OCI-LY3 (cell line): ENCODE results near the gene SERGEF.

Experiments used
- H2AFZ ChIP-seq: fragments of 200-600, 300-600 bp; shearing (Covaris generic); 2 replicates; pipeline ENCODE4 v1.6.0; 2014; ENCODE audit warnings: antibody characterized with exemption, low read depth, low read length
- H3K27ac ChIP-seq: fragments of 200-600, 300-600 bp; sonication (generic); 2 replicates; pipeline ENCODE4 v1.5.1; 2014; ENCODE audit warnings: mild to moderate bottlenecking, low read length, moderate library complexity, mixed read lengths
- H3K27me3 ChIP-seq: fragments of 200-600, 300-600 bp; sonication (generic); 2 replicates; pipeline ENCODE4 v1.6.1; 2014; ENCODE audit warnings: low read depth, low read length, mixed read lengths
- H3K36me3 ChIP-seq: fragments of 200-600, 300-600 bp; sonication (generic); replicated peaks from 2 replicates; pipeline ENCODE3; 2014; ENCODE audit warnings: low read depth, low read length, mixed read lengths
- H3K4me1 ChIP-seq: fragments of 300-600, 200-600 bp; sonication (generic); 2 replicates; pipeline ENCODE4 v1.6.1; 2014; ENCODE audit warnings: low read length, mixed read lengths
- H3K4me2 ChIP-seq: fragments of 200-600, 300-600 bp; sonication (generic); 2 replicates; pipeline ENCODE4 v1.6.1; 2014; ENCODE audit warnings: low read length, mixed read lengths
- H3K4me3 ChIP-seq: fragments of 300-600, 200-600 bp; sonication (generic); 2 replicates; pipeline ENCODE4 v1.5.1; 2014; ENCODE audit warnings: antibody characterized with exemption, mild to moderate bottlenecking, low read length, moderate library complexity
- H3K79me2 ChIP-seq: fragments of 300-600, 200-600 bp; shearing (Covaris generic); 2 replicates; pipeline ENCODE4 v1.6.1; 2014; ENCODE audit warnings: mild to moderate bottlenecking, low read length, mixed read lengths
- H3K9ac ChIP-seq: fragments of 300-600, 200-600 bp; shearing (Covaris generic); 2 replicates; pipeline ENCODE4 v1.6.0; 2014; ENCODE audit warnings: mild to moderate bottlenecking, low read length, moderate library complexity
- H3K9me3 ChIP-seq: fragments of 200-600, 300-600 bp; shearing (Covaris generic); 2 replicates; pipeline ENCODE4 v1.6.1; 2014; ENCODE audit warnings: low read length, mixed read lengths; ENCODE audit not compliant: insufficient read depth
- H4K20me1 ChIP-seq: fragments of 200-600, 300-600 bp; sonication (generic); 2 replicates; pipeline ENCODE4 v1.6.1; 2016; ENCODE audit warnings: low read length, mixed read lengths; ENCODE audit not compliant: insufficient read depth
- EZH2phosphoT487 ChIP-seq: fragments of 200-600 bp; shearing (Covaris generic); IDR thresholded peaks from 2 replicates; pipeline ENCODE4 v1.6.1; 2018; ENCODE audit warnings: antibody characterized with exemption, mixed run types, low read depth
- TF ChIP-seq, protein P1 (sequence below): fragments of 200-600, 300-600 bp; sonication (generic); IDR thresholded peaks from 2 replicates; pipeline ENCODE4 v1.5.1; 2014; ENCODE audit warnings: antibody characterized with exemption, low read length, low read depth

Gene SERGEF

DNA sequence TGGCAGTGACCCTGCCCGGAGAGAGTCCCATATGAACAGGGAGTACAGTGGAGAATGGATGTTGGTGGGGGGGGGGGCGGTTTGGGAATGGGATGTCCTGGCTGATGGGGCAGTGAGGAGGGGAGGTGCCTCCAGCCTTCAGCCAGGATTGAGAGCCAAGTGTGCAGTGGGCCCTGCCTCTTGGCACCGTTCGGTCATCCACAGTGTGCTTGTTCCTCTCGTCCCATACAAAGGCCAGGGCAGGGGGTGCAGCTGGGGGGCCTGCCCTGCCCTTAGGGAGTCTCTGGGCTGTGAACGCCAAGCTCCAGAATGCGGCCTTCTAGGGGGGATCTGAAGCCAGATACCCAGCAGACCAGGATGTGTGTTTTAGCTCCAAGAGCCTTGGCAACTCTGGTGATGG, 244.3 kb downstream of the SERGEF start:
- Histone ChIP-seq H3K27ac (no peak overlapping the region), H3K9ac (no peak overlapping the region), H3K4me1 (peaks cover 5% of the 10 kb centered on the region; the same call in 1 of the 2 replicates), H3K36me3 (no peaks in the 10 kb centered on the region), H3K4me2 (no peak overlapping the region), H3K9me3 (no peaks in the 10 kb centered on the region), H2AFZ (no peak overlapping the region), H4K20me1 (no peaks in the 10 kb centered on the region), H3K4me3 (no peak overlapping the region), H3K27me3 (no peaks in the 10 kb centered on the region), H3K79me2 (no peaks in the 10 kb centered on the region)
- no peak for TF ChIP-seq EZH2phosphoT487
- TF ChIP-seq, protein P1, sequence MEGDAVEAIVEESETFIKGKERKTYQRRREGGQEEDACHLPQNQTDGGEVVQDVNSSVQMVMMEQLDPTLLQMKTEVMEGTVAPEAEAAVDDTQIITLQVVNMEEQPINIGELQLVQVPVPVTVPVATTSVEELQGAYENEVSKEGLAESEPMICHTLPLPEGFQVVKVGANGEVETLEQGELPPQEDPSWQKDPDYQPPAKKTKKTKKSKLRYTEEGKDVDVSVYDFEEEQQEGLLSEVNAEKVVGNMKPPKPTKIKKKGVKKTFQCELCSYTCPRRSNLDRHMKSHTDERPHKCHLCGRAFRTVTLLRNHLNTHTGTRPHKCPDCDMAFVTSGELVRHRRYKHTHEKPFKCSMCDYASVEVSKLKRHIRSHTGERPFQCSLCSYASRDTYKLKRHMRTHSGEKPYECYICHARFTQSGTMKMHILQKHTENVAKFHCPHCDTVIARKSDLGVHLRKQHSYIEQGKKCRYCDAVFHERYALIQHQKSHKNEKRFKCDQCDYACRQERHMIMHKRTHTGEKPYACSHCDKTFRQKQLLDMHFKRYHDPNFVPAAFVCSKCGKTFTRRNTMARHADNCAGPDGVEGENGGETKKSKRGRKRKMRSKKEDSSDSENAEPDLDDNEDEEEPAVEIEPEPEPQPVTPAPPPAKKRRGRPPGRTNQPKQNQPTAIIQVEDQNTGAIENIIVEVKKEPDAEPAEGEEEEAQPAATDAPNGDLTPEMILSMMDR, result no peak

DNA sequence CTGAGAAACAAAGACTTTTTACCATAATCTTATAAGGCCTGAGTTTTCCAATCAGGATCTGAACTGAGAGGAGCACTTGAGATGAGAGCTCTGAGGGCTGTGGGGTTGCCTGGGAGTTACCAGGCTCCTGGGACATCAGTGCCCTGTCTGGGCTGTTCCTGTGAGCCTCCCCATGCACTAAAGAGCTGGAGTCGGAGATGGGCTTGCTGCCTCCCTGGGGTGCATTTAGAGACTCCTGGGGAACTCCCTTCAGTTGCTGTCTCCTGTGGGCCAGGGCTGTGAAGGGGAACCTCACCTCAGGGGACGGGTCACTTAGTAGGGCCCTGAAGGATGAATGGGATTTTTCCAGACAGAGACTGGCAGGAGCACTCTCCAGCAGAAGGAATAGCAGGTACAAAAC, 244.9 kb downstream of the SERGEF start:
- no peak overlapping the region for H2AFZ ChIP-seq
- H3K4me2 ChIP-seq, result no peak overlapping the region
- H3K36me3 ChIP-seq, result no peaks in the 10 kb centered on the region
- H3K9ac ChIP-seq, result no peak overlapping the region
- no peak overlapping the region for H3K4me3 ChIP-seq
- H3K9me3 ChIP-seq, result no peaks in the 10 kb centered on the region
- no peaks in the 10 kb centered on the region for H4K20me1 ChIP-seq
- H3K27ac ChIP-seq, result no peak overlapping the region
- TF ChIP-seq EZH2phosphoT487, result no peak
- TF ChIP-seq, protein P1, result no peak
- H3K79me2 ChIP-seq, result no peaks in the 10 kb centered on the region
- no peaks in the 10 kb centered on the region for H3K27me3 ChIP-seq
- H3K4me1 ChIP-seq, result peaks cover 5% of the 10 kb centered on the region; the same call in 1 of the 2 replicates

DNA sequence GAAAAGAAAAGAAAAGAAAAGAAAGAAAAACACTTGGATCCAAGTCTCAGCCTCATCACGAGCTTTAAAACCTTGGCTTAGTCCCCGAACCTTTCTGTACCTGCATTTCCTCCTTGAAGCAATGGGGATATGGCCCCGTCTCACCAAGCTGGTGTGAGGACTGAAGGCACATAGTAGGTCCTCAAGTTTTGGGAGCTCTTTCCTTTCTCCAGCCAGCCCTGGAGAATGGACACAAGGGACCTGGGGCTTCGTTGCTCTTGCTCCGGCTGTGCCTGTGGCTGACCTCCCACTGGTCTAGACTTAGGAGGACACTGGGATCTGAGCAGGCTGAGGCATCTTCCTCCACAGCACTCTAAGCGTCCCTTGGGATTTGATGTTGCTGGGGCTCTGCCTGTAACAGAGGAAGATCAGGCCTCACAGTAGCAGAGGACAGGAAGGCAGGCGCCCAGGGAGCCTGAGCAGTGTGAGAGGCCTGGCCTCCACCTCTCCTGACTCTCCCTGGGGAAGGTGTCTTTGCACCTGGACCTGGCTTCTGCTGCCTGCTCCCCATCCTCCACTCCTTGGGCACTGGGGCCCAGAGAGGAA, 245.5 kb downstream of the SERGEF start:
- Histone ChIP-seq H3K27ac (no peak overlapping the region), H3K27me3 (no peaks in the 10 kb centered on the region), H3K4me1 (peaks cover 5% of the 10 kb centered on the region; the same call in 1 of the 2 replicates), H3K4me2 (no peak overlapping the region), H3K9ac (no peak overlapping the region), H3K79me2 (no peaks in the 10 kb centered on the region), H3K4me3 (no peak overlapping the region), H4K20me1 (no peaks in the 10 kb centered on the region), H3K36me3 (no peaks in the 10 kb centered on the region), H2AFZ (no peak overlapping the region), H3K9me3 (no peaks in the 10 kb centered on the region)
- no peak for TF ChIP-seq EZH2phosphoT487
- TF ChIP-seq, protein P1, result no peak

DNA sequence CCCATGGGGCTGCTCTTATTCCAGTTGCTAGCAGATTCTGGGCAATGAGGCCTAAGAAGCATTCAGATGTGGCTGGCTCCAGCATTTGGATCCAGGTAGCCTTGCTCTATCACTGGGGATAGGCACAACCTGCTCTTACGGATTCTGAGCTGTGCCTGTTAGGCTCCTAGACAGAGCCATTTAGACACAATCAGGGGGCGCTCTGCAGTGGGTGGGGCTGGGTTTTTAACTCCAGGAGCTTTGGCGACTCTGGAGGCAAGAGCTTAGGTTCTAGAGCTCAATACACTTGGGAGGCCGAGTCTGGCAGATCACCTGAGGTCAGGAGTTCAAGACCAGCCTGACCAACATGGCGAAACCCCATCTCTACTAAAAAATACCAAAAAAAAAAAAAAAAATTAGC, 246.3 kb downstream of the SERGEF start:
- Histone ChIP-seq H4K20me1 (no peaks in the 10 kb centered on the region), H3K9me3 (no peaks in the 10 kb centered on the region), H3K4me2 (no peak overlapping the region), H3K9ac (no peak overlapping the region), H3K27ac (no peak overlapping the region), H3K4me1 (peaks cover 5% of the 10 kb centered on the region; the same call in 1 of the 2 replicates), H3K4me3 (no peak overlapping the region), H3K27me3 (no peaks in the 10 kb centered on the region), H3K79me2 (no peaks in the 10 kb centered on the region), H2AFZ (no peak overlapping the region), H3K36me3 (no peaks in the 10 kb centered on the region)
- TF ChIP-seq, protein P1, result no peak
- no peak for TF ChIP-seq EZH2phosphoT487
